Esophagus muscularis mucosa (tissue), 4 donors: Measurements from ENCODE around the gene A2M. TPM values are rescaled to one million over a fixed set of nuclear protein-coding genes. Genes with fewer than 3 reads are reported as not detected.
A peak's percentile ranks its signal among the peaks of the same experiment; 100 is the strongest.

Experiments
- DNase-seq: peaks from one replicate; pipeline ENCODE4 v3.0.0-alpha.2; 2017; ENCODE audit errors: extremely low spot score
- H3K27ac ChIP-seq, 4 donors: fragments of 200-600 bp; sonication (generic); replicated peaks in 1 of 4; 1 replicate in 3 of 4; 2 replicates in 1 of 4; pipeline ENCODE4 v1.5.1; 2016 to 2019; ENCODE audit warnings: mild to moderate bottlenecking in 1 of 4
- H3K27me3 ChIP-seq, 4 donors: fragments of 200-600 bp; sonication (generic); one replicate each; pipeline versions ENCODE4 v1.5.1 to v1.6.0; 2016 to 2019
- H3K36me3 ChIP-seq, 4 donors: fragments of 200-600 bp; sonication (generic); one replicate each; pipeline ENCODE4 v1.5.1; 2016 to 2019
- H3K4me1 ChIP-seq, 4 donors: fragments of 200-600 bp; sonication (generic); one replicate each; pipeline ENCODE4 v1.5.1; 2016 to 2019
- H3K4me3 ChIP-seq, 4 donors: fragments of 200-600 bp; sonication (generic); 1 replicate in 2 of 4; 2 replicates in 2 of 4; pipeline ENCODE4 v1.5.1; 2016 to 2019; ENCODE audit warnings: mild to moderate bottlenecking in 4 of 4, moderate library complexity in 1 of 4
- H3K9me3 ChIP-seq, 4 donors: fragments of 200-600 bp; sonication (generic); 1 replicate in 3 of 4; 2 replicates in 1 of 4; pipeline ENCODE4 v1.5.1; 2016 to 2019
- EP300 ChIP-seq: sonication (generic); formaldehyde crosslinking; IDR thresholded peaks from one replicate; pipeline ENCODE4 v1.6.1; 2017; ENCODE audit warnings: antibody characterized with exemption
- POLR2A ChIP-seq: fragments of 450-650 bp; IDR thresholded peaks from one replicate; pipeline ENCODE4 v1.6.1; 2017; ENCODE audit warnings: antibody characterized with exemption, moderate library complexity, mild to moderate bottlenecking, low read depth
- POLR2AphosphoS5 ChIP-seq, 2 donors: sonication (generic); formaldehyde crosslinking; IDR thresholded peaks; one replicate each; pipeline ENCODE4 v1.6.1; 2017; ENCODE audit warnings: antibody characterized with exemption in 2 of 2
- WGBS: methylation state at CpG from one replicate; pipeline ENCODE4 v1.1.5; 2018; 5-methylcytosine and 5-hydroxymethylcytosine counted together
- intact Hi-C: fragments of 100-400 bp; cut with DNase I; formaldehyde crosslinking; loops from one replicate; pipeline ENCODE4 v1.15.1; 2023
- total RNA-seq, 4 donors: library from RNA; depleted of rRNA; stranded (reverse); fragments of >200 nt; gene quantifications; one replicate each; pipeline versions ENCODE4 v1.1.0 to v1.2.1, GENCODE V29; 2016
- TF ChIP-seq, protein P1 (sequence below), 3 experiments: fragments of 200-600 bp in 2 of 3; fragments of 450-650 bp in 1 of 3; sonication (generic) in 2 of 3; IDR thresholded peaks; one replicate each; pipeline ENCODE4 v1.5.1; 2017 to 2019; ENCODE audit warnings: antibody characterized with exemption in 3 of 3, mild to moderate bottlenecking in 2 of 3, moderate library complexity in 1 of 3

A2M gene
- total RNA-seq, 4 donors from 2014 or later = 271 to 678 (median 484) TPM

DNA sequence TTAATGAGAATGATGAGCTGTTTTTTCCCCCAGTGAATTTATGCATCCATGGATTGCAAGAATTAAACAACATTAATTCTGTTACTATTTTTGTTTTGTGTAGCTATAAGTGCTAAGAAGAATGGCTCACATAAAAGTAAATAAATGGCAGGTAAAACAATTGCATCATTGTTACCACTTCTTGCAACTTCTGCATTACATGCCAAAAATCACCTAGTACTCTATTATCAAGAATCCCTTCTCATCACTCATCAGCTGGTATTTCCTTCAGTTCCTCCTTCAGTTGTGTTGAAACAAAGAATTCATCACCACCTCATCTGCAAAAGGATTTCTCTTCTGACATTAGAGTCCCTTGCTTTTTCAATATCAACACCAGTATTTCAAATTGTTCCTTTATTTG is 773 bp downstream of the A2M start:
- Histone ChIP-seq H3K36me3 (peaks cover 9 to 37% (median 23%) of the 10 kb centered on the region in 4 donors), H3K4me1 (peaks cover 38 to 76% (median 60%) of the 10 kb centered on the region in 4 donors), H3K27me3 (no peaks in the 10 kb centered on the region), H3K4me3 (peak overlapping the region; percentile 48 to 57 (median 54)), H3K9me3 (no peaks in the 10 kb centered on the region), H3K27ac (peak overlapping the region; percentile 77 to 83 (median 81))
- DNase-seq = no peak
- intact Hi-C loops = no loop called here
- no peak for TF ChIP-seq POLR2A
- TF ChIP-seq, protein P1, sequence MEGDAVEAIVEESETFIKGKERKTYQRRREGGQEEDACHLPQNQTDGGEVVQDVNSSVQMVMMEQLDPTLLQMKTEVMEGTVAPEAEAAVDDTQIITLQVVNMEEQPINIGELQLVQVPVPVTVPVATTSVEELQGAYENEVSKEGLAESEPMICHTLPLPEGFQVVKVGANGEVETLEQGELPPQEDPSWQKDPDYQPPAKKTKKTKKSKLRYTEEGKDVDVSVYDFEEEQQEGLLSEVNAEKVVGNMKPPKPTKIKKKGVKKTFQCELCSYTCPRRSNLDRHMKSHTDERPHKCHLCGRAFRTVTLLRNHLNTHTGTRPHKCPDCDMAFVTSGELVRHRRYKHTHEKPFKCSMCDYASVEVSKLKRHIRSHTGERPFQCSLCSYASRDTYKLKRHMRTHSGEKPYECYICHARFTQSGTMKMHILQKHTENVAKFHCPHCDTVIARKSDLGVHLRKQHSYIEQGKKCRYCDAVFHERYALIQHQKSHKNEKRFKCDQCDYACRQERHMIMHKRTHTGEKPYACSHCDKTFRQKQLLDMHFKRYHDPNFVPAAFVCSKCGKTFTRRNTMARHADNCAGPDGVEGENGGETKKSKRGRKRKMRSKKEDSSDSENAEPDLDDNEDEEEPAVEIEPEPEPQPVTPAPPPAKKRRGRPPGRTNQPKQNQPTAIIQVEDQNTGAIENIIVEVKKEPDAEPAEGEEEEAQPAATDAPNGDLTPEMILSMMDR (IDR thresholded peaks at IDR 0.05) = no peak
- TF ChIP-seq EP300 = no peak
- no peak for TF ChIP-seq POLR2AphosphoS5 (IDR thresholded peaks at IDR 0.05)

DNA sequence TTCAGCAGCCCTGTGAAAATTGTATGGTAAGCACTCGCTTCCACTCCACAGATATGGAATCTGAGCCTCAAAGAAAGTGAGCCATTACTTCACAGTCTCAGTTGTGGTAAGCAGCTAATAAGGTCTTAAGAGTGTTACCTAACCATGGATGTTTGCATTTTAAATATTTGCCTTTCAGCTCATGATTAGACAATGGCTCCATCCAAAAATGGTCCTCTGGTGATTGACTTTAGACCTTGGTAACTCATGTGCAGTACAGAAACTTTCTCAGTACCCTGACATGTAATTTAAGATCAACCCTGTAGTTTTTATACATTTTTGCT is 1.8 kb downstream of the A2M start:
- no peak for DNase-seq
- peaks cover 30 to 66% (median 51%) of the 10 kb centered on the region in 4 donors for H3K4me1 ChIP-seq
- H3K27me3 ChIP-seq = no peaks in the 10 kb centered on the region
- H3K27ac ChIP-seq = peak overlapping the region; percentile 44 to 83 (median 68)
- no peaks in the 10 kb centered on the region for H3K9me3 ChIP-seq
- WGBS = 69% methylated on average over 1 of the region's 1 CpG
- TF ChIP-seq POLR2AphosphoS5 (IDR thresholded peaks at IDR 0.05) (no peak), EP300 (no peak), POLR2A (no peak)
- TF ChIP-seq, protein P1 (IDR thresholded peaks at IDR 0.05) = no peak
- intact Hi-C loops = no loop called here
- H3K36me3 ChIP-seq = peaks cover 18 to 47% (median 33%) of the 10 kb centered on the region in 4 donors
- H3K4me3 ChIP-seq = peak overlapping the region; percentile 48 to 57 (median 54)

DNA sequence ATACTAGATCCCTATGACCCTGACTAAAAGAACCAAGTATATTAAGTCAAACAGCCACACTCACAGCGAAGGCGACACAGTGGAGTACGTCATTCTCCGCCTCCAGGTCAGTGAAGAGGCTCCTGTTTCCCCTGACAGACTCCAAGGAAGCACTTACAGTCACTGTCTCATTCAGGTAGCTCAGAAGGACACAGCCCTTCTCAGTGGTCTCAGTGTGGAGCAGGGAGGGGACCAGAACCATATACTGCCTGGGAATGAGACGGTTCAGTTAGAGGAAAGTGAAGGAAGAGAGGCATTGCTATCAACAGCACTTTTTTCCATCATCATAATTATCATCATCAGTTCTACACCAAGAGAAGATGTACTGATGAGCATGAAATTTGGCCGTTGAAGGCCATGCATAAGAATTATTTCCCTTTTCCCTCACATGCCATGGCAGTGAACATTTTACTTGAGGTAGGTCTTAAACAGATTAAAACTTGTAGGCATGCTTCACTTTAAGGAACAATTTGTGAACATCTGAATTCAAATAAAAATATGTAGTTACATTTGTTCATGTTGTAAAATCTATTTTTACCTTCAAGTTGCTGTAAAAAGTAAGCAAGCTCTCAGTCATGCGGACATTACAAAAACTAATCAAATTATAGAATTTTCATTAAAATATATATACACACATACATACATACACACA is 2.3 kb downstream of the A2M start:
- no peaks in the 10 kb centered on the region for H3K27me3 ChIP-seq
- TF ChIP-seq POLR2AphosphoS5 (IDR thresholded peaks at IDR 0.05) (peak in 1 of 2 donors; percentile 8), POLR2A (no peak), EP300 (no peak)
- TF ChIP-seq, protein P1 (IDR thresholded peaks at IDR 0.05) = no peak
- H3K36me3 ChIP-seq = peaks cover 23 to 52% (median 38%) of the 10 kb centered on the region in 4 donors
- peaks cover 25 to 61% (median 47%) of the 10 kb centered on the region in 4 donors for H3K4me1 ChIP-seq
- intact Hi-C loops = no loop called here
- H3K9me3 ChIP-seq = no peaks in the 10 kb centered on the region
- WGBS = 67% methylated on average over 7 of the region's 7 CpGs
- H3K4me3 ChIP-seq = peak overlapping the region; percentile 48 to 57 (median 54)
- H3K27ac ChIP-seq = peak overlapping the region; percentile 44 to 83 (median 68)
- no peak for DNase-seq

DNA sequence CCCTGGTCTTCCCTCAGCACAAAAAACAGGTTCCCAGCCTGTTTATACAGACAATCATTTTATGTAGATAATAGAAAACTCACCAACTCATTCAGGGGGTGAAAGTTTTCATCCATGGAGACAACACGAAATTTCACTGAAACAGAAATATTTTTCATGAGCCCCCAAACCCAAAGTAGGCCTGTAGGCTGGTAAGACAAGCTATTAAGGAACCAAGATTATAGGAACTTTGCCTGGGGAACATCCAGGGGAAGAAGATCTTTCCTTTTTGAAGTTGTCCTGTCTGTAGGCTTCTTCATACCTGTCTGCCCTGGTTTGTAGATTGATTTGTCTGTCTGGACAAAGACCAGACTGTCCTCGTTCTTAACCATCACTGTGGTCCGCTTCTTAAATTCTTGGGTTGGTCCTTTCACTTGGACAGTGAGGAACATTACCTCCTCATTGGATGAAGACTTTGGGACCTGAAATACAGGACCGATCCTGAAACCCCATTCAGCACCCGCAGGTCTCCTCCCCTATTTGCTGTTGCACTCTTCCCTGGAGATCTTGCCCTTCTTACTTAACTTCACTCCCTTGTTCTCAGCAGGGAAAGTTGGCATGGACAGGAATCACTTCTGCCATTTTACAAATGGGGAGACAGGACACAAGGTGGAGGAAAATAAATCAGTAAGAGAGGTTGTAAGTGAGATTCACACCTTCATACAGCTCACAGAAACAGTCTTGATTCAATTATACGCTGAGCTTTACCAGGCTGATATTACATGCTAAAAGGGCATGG is 3.5 kb downstream of the A2M start:
- Histone ChIP-seq H3K27me3 (no peaks in the 10 kb centered on the region), H3K36me3 (peaks cover 29 to 64% (median 46%) of the 10 kb centered on the region in 4 donors), H3K4me3 (peak overlapping the region in 3 of 4 donors; percentile 48 to 57 (median 53)), H3K27ac (peak overlapping the region; percentile 16 to 83 (median 58)), H3K4me1 (peaks cover 15 to 49% (median 35%) of the 10 kb centered on the region in 4 donors), H3K9me3 (no peaks in the 10 kb centered on the region)
- 92% methylated on average over 6 of the region's 6 CpGs for WGBS
- no peak for DNase-seq
- TF ChIP-seq POLR2A (no peak), EP300 (no peak), POLR2AphosphoS5 (IDR thresholded peaks at IDR 0.05) (no peak)
- TF ChIP-seq, protein P1 (IDR thresholded peaks at IDR 0.05) = no peak
- intact Hi-C loops = no loop called here
